Fibroblast of gingiva (primary cell): ENCODE results near the gene ZMIZ1.

Experiments used
- DNase-seq: peaks from one replicate; pipeline ENCODE4 v3.0.0-alpha.2; 2011; ENCODE audit warnings: low read depth

ZMIZ1 gene

GRCh38 chr10:79099898-79100448, 31.2 kb downstream of the ZMIZ1 start:
- no peak for DNase-seq

GRCh38 chr10:79100771-79101170, 32.0 kb downstream of the ZMIZ1 start:
- no peak for DNase-seq

GRCh38 chr10:79101560-79102497, 33.1 kb downstream of the ZMIZ1 start:
- peak; percentile 22 for DNase-seq

GRCh38 chr10:79102498-79102874, 33.7 kb downstream of the ZMIZ1 start:
- DNase-seq = no peak

GRCh38 chr10:79103129-79103528, 34.4 kb downstream of the ZMIZ1 start:
- DNase-seq = no peak

GRCh38 chr10:79103585-79103984, 34.8 kb downstream of the ZMIZ1 start:
- no peak for DNase-seq

- no peak for DNase-seq
Measured at GRCh38 chr10:79105150-79105739, 36.5 kb downstream of the ZMIZ1 start.

- no peak for DNase-seq
Measured at GRCh38 chr10:79105818-79106217, 37.1 kb downstream of the ZMIZ1 start.

- DNase-seq = no peak
Measured at GRCh38 chr10:79106256-79107050, 37.7 kb downstream of the ZMIZ1 start.

- DNase-seq = no peak
Measured at GRCh38 chr10:79107736-79108264, 39.0 kb downstream of the ZMIZ1 start.

GRCh38 chr10:79108728-79109127, 40.0 kb downstream of the ZMIZ1 start:
- no peak for DNase-seq

- no peak for DNase-seq
Measured at GRCh38 chr10:79111427-79111826, 42.7 kb downstream of the ZMIZ1 start.

GRCh38 chr10:79111846-79112614, 43.3 kb downstream of the ZMIZ1 start:
- DNase-seq = no peak

- DNase-seq = peak; percentile 67
Measured at GRCh38 chr10:79112881-79113431, 44.2 kb downstream of the ZMIZ1 start.

GRCh38 chr10:79113827-79114226, 45.1 kb downstream of the ZMIZ1 start:
- no peak for DNase-seq

GRCh38 chr10:79115302-79115701, 46.5 kb downstream of the ZMIZ1 start:
- DNase-seq = no peak

GRCh38 chr10:79116368-79116767, 47.6 kb downstream of the ZMIZ1 start:
- no peak for DNase-seq

- peak; percentile 14 for DNase-seq
Measured at GRCh38 chr10:79116801-79117723, 48.3 kb downstream of the ZMIZ1 start.

GRCh38 chr10:79118286-79119202, 49.8 kb downstream of the ZMIZ1 start:
- DNase-seq = no peak
